CD4-positive, alpha-beta T cell (primary cell): Measurements from ENCODE around the gene APOLD1. TPM values are rescaled to one million over a fixed set of nuclear protein-coding genes. Genes with fewer than 3 reads are reported as not detected.

Experiments used
- ATAC-seq: fragments of 200-7000 bp; cut with Tn5 transposase; one replicate; pipeline ENCODE4 v1.10.0; 2022; ENCODE audit warnings: mild to moderate bottlenecking; ENCODE audit not compliant: poor library complexity
- CTCF ChIA-PET: fragments of 350-600 bp; sonication (Branson Sonifier 250); formaldehyde crosslinking; loops from one replicate; lab custom pipeline; 2021; ENCODE audit warnings: antibody characterized with exemption, inconsistent platforms; lab: Charles Lee
- POLR2A ChIA-PET: fragments of 350-600 bp; sonication (Branson Sonifier 250); formaldehyde crosslinking; loops from one replicate; lab custom pipeline; 2021; ENCODE audit warnings: antibody characterized with exemption, inconsistent platforms; lab: Charles Lee
- DNase-seq, 14 experiments: peaks; one replicate each; pipeline ENCODE4 v3.0.0-alpha.2; 2013 to 2020; ENCODE audit warnings: mixed read lengths in 2 of 14
- H3K27ac ChIP-seq, 2 donors: one replicate each; pipeline versions ENCODE4 v1.5.1 to v1.7.0; 2013; ENCODE audit warnings: low read length in 2 of 2, low read depth in 1 of 2, mild to moderate bottlenecking in 1 of 2
- H3K27me3 ChIP-seq, 2 experiments: 1 replicate in 1 of 2; 2 replicates in 1 of 2; pipeline versions ENCODE4 v1.6.1 to v1.7.0; 2013; ENCODE audit warnings: low read length in 2 of 2, control low read depth in 1 of 2, mild to moderate bottlenecking in 1 of 2, moderate library complexity in 1 of 2; ENCODE audit not compliant: insufficient read depth in 2 of 2, control insufficient read depth in 1 of 2
- H3K36me3 ChIP-seq: one replicate; pipeline ENCODE4 v1.6.1; 2013; ENCODE audit warnings: low read length, control low read depth; ENCODE audit not compliant: insufficient read depth
- H3K4me1 ChIP-seq: one replicate; pipeline ENCODE4 v1.6.1; 2013; ENCODE audit warnings: low read length, control low read depth; ENCODE audit not compliant: insufficient read depth
- H3K4me3 ChIP-seq: one replicate; pipeline ENCODE4 v1.5.1; 2013; ENCODE audit warnings: mild to moderate bottlenecking, low read length, moderate library complexity
- H3K9me3 ChIP-seq, 2 experiments: 1 replicate in 1 of 2; 2 replicates in 1 of 2; pipeline versions ENCODE4 v1.6.1 to v1.7.0; 2013; ENCODE audit warnings: low read length in 2 of 2, mild to moderate bottlenecking in 2 of 2, control low read depth in 1 of 2, moderate library complexity in 1 of 2; ENCODE audit not compliant: control insufficient read depth in 1 of 2, insufficient read depth in 1 of 2
- H3K27ac Mint-ChIP-seq: one replicate; pipeline ENCODE4 v1.8.0; 2020; ENCODE audit warnings: mixed read lengths
- H3K27me3 Mint-ChIP-seq: one replicate; pipeline ENCODE4 v1.8.0; 2021; ENCODE audit warnings: mixed read lengths
- H3K36me3 Mint-ChIP-seq: one replicate; pipeline ENCODE4 v1.8.0; 2021; ENCODE audit warnings: low read depth, mixed read lengths
- H3K4me1 Mint-ChIP-seq: one replicate; pipeline ENCODE4 v1.8.0; 2021; ENCODE audit warnings: low read depth, mixed read lengths
- H3K4me3 Mint-ChIP-seq: one replicate; pipeline ENCODE4 v1.8.0; 2020; ENCODE audit warnings: mild to moderate bottlenecking, mixed read lengths
- H3K9me3 Mint-ChIP-seq: one replicate; pipeline ENCODE4 v1.8.0; 2020; ENCODE audit warnings: mixed read lengths
- intact Hi-C, 2 experiments: fragments of 100-400 bp; cut with DNase I in 1 of 2; cut with micrococcal nuclease in 1 of 2; formaldehyde crosslinking; loops; one replicate each; pipeline versions ENCODE4 v1.15.1 to v1.9.0; 2023 to 2025; cut with DNase I, micrococcal nuclease
- total RNA-seq, 174 experiments: library from RNA in 2 of 174; stranded (reverse) in 2 of 174; gene quantifications; one replicate each; pipeline ENCODE4 v1.2.3 and lab custom pipeline; 2021 to 2026
- TF ChIP-seq, protein P1 (sequence below): fragments of 200-600 bp; IDR thresholded peaks from one replicate; pipeline ENCODE4 v1.8.0; 2022; ENCODE audit warnings: antibody characterized with exemption, mild to moderate bottlenecking

The APOLD1 gene
- total RNA-seq, 2 experiments from 2014 or later, result 1.8 to 3.4 TPM

DNA sequence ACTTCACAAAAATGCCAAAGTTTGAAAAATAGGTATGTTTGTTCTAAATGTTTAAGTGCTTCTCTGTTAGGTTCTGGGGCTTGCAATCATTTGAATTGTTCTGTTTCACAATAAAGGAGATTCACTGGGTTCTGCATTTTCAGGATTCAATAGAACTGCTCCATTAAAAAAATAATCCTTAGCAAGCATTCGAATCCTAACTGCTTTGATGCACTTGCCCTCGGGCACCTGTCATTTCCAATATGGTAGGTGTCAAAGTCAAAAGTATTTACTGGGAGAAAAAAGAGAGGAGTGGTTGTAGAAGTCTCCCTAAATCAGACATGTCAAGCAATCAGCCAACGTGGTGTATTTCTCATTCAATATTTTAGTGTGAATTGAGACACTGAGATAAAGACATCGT lies 5.5 kb downstream of the APOLD1 start:
- intact Hi-C loops, result loop anchor here in 1 of 2 experiments (5.0 kb wide), 1 partner anchor 421 kb away; no protein-coding TSS in a partner anchor
- peaks cover 20% of the 10 kb centered on the region for H3K4me1 ChIP-seq
- ChIA-PET POLR2A (interaction anchor here (1.7 to 2.7 kb wide), 2 partner anchors 15 to 22 kb away, joined by 3 to 17 read pairs; partner anchors contain the start of gene DDX47), CTCF (no interaction called here)
- DNase-seq (no peak), ATAC-seq (no peak)
- Mint-ChIP-seq H3K9me3 (no peaks in the 10 kb centered on the region), H3K4me3 (no peak overlapping the region), H3K27ac (no peak overlapping the region), H3K27me3 (no peaks in the 10 kb centered on the region), H3K4me1 (peaks cover 17% of the 10 kb centered on the region), H3K36me3 (no peaks in the 10 kb centered on the region)
- H3K9me3 ChIP-seq, result no peaks in the 10 kb centered on the region
- TF ChIP-seq, protein P1, sequence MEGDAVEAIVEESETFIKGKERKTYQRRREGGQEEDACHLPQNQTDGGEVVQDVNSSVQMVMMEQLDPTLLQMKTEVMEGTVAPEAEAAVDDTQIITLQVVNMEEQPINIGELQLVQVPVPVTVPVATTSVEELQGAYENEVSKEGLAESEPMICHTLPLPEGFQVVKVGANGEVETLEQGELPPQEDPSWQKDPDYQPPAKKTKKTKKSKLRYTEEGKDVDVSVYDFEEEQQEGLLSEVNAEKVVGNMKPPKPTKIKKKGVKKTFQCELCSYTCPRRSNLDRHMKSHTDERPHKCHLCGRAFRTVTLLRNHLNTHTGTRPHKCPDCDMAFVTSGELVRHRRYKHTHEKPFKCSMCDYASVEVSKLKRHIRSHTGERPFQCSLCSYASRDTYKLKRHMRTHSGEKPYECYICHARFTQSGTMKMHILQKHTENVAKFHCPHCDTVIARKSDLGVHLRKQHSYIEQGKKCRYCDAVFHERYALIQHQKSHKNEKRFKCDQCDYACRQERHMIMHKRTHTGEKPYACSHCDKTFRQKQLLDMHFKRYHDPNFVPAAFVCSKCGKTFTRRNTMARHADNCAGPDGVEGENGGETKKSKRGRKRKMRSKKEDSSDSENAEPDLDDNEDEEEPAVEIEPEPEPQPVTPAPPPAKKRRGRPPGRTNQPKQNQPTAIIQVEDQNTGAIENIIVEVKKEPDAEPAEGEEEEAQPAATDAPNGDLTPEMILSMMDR, result no peak
- no peaks in the 10 kb centered on the region for H3K36me3 ChIP-seq
- no peak overlapping the region for H3K4me3 ChIP-seq
- H3K27me3 ChIP-seq, result no peaks in the 10 kb centered on the region
- H3K27ac ChIP-seq, result no peak overlapping the region

DNA sequence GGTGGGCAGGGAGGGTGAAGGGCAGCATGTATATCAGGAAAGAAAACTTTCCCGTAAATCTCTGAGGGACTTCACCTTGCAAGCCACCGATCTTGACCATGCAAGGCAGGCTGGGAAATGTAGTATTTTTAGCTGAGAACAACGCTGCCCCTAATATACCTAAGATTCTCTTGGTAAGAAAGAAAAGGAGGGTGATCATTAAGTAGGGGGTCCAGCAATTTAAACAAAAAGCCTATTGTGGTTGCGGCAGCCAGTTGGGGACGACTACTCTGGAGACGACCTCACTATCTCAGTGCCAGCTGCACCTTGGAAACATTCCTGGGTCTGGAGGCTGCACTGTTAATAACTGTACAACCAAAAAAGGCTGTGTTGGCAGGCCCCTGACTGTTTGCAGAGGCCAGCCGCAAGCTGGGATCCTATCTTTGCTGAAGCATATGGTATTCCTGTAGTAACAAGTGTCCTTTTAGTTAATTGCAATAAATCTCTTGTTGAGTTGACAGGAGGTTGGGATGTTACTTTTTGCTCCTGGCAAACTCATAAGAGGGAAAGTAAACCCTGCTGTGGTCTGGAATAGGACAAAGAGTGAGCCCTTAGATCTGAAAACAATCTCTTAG lies 6.4 kb downstream of the APOLD1 start:
- no peaks in the 10 kb centered on the region for H3K36me3 ChIP-seq
- no peaks in the 10 kb centered on the region for H3K9me3 Mint-ChIP-seq
- H3K36me3 Mint-ChIP-seq, result no peaks in the 10 kb centered on the region
- TF ChIP-seq, protein P1, result no peak
- no peaks in the 10 kb centered on the region for H3K27me3 Mint-ChIP-seq
- H3K4me3 ChIP-seq, result no peak overlapping the region
- H3K4me1 Mint-ChIP-seq, result peaks cover 10% of the 10 kb centered on the region
- CTCF ChIA-PET, result no interaction called here
- no peaks in the 10 kb centered on the region for H3K27me3 ChIP-seq
- H3K9me3 ChIP-seq, result no peaks in the 10 kb centered on the region
- H3K4me3 Mint-ChIP-seq, result no peak overlapping the region
- no peak overlapping the region for H3K27ac Mint-ChIP-seq
- ATAC-seq, result no peak
- H3K27ac ChIP-seq, result no peak overlapping the region
- intact Hi-C loops, result loop anchor here in 1 of 2 experiments (5.0 kb wide), 1 partner anchor 420 kb away; no protein-coding TSS in a partner anchor
- peaks cover 18% of the 10 kb centered on the region for H3K4me1 ChIP-seq
- no peak for DNase-seq
- POLR2A ChIA-PET, result no interaction called here

DNA sequence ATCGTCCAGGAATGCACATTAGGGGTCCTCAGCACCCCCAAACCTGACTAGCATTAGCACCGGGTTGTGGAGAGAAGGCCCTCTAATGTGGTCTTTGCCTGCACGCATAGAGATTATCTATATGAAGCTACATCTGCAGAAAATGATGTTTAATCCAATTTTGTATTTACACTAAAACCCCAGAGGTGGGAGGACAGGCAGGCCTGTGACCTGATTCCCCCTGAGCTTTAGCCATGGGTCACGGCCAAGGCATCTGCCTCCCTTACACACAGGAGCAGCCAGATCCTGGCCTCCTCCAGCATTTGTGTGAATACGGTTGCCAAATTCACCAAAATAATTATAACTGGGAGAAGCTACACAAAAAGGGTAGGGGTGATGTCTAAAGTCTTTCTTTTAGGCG lies 7.0 kb downstream of the APOLD1 start:
- intact Hi-C loops, result loop anchor here in 1 of 2 experiments (5.0 kb wide), 1 partner anchor 420 kb away; no protein-coding TSS in a partner anchor
- POLR2A ChIA-PET, result no interaction called here
- TF ChIP-seq, protein P1, result no peak

More for the DNA sequence above, 7.0 kb downstream of the APOLD1 start:
- no peak overlapping the region for H3K4me3 ChIP-seq
- H3K36me3 ChIP-seq, result no peaks in the 10 kb centered on the region
- no peaks in the 10 kb centered on the region for H3K27me3 ChIP-seq
- no peaks in the 10 kb centered on the region for H3K9me3 ChIP-seq
- H3K27ac ChIP-seq, result no peak overlapping the region
- Mint-ChIP-seq H3K9me3 (no peaks in the 10 kb centered on the region), H3K4me1 (peaks cover 10% of the 10 kb centered on the region), H3K36me3 (no peaks in the 10 kb centered on the region), H3K27ac (no peak overlapping the region), H3K27me3 (no peaks in the 10 kb centered on the region), H3K4me3 (no peak overlapping the region)
- ATAC-seq (no peak), DNase-seq (no peak)
- H3K4me1 ChIP-seq, result peaks cover 13% of the 10 kb centered on the region
- CTCF ChIA-PET, result no interaction called here
